ENCODE results near the gene KYAT1.
"Not testable (repeated sequence)": the region's sequence is repeated elsewhere in the genome, so short reads cannot be mapped to it uniquely, and the experiment has no call there.

KYAT1 gene

DNA sequence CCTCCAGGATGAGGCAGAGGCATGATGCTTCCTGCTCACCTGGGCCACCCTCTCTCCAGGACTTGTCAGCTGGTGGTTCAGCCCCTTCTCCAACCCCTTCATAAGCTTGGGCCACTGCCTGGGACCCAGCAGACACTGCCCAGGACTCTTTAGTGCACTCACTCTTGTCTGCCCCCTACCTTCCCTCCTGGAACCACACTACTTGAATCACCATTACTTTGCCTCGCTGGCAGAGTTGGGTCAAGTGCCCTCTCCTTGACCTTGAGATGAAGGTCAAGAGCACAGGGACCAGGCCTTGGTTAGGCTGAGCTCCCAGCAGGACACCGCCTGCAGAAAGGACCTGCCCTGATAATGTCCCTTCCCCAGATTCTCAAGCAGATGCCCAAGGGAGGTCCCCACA is 71.9 kb downstream of the KYAT1 start:
- no peak for DNase-seq

DNA sequence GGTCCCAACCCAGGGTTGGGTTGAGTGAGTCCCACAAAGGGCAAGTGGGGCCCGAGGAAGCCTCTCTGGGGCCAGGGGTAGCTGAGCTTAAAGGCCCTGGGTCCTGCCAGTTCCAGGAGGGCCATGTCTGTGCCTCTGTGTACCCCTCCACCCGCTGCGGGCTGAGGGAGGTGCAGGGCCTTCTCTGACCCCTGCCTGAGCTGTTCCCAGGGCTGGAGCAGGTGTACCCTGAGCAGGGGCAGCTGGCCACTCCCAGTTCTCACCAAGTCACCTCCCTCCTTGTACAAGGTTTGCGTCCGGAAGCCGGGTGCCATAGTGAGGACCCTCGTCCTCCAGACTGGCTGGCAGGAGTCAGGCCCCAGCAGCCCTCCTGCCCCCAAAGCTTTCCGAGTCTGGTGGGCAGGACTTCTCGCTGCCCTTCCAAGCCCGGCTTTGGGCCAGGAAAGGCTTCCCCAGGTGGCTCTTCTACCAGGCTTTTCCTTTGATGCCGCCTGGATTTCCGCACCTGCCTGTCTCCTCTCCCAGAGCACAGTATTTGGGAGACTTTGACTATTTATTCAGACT is 72.6 kb downstream of the KYAT1 start:
- no peak for DNase-seq

DNA sequence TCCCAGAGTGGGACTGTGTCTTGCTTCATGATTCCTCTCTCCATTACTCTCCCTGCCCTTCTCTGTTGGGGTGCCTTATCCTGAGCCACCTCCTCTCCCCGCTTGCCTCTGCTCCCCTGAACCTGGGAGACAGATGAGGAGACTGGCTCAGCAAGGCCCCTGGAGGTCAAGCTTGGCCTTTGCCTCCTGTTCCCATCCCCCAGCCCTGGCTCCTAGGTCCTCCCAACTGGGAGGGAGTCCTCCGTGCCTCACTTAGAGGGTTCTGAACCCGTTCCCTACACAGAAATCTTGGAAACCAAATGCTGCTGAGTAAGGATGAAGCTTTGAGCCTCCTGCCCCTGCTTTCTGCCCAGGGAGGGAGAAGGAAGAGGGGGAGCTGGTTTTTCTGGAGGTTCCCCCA is 73.2 kb downstream of the KYAT1 start:
- DNase-seq, result no peak

DNA sequence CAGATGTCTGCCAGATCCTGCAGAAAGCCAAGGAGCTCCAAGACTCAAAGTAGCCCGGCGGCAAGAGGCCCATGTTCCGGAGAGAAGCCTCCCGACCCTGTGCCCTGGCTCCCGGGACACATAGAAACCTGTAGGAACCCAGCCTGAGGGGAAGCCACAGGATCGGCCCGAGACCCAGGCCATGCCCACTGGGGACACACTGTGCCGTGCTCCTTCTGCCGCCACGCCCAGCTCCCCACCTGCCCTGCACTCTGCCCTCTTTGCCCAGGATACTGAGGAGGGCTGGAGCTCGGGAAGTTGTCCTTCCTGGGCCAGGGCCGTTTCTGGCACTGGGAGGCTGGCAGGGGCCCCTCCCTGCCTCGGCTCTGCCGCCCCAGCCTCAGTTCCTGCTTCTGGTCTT is 73.9 kb downstream of the KYAT1 start:
- no peak for DNase-seq

DNA sequence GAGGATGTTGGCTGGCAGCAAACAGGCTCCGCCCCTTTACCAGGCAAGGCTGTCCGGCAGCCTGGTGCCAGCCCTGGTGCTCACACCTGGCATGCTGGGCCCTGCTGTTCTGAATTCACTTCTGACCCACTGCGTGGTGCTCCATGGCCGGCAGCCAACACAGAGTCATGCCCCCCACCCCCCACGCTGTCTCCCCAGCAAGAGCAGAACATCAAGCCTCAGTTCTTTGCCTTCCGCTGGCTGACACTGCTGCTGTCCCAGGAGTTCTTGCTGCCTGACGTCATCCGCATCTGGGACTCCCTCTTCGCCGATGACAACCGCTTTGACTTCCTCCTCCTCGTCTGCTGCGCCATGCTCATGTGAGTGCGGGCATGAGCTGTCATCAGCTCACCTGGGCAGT is 76.1 kb downstream of the KYAT1 start:
- DNase-seq, result no peak

DNA sequence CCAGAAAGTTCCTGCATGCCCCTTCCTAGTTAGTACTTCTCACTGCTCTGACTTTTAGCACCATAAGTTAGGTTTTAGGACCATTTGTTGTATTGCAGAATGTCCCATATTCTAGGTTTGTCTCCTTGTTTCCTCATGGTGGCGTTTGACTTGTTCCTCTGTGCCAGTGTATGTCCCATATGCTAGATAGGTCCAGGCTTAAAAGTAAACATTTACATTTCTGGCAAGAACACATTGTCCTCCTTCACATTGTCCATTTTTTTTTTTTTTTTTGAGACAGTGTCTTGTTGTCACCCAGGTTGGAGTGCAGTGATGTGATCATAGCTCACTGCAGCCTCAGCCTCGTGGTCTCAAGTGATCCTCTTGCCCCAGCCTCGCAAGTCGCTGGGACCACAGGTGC is 79.3 kb downstream of the KYAT1 start:
- DNase-seq, result no peak

DNA sequence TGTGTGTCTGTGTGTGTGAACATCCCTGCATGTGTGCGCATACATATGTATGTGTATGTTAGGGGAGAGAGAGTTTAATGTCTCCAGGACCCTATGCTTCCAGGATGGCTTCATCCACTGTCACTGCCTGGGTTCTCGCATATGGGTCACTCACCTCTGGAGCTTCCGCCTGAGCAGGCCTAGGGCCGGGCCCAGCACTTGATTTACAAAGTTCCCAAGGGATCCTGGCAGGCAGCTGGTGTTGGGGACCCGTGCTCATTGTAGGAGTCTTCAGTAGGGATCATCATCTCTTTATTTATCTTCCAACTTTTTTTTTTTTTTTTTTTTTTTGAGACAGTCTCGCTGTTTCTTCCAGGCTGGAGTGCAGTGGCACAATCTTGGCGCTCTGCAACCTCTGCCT is 81.7 kb downstream of the KYAT1 start:
- no peak for DNase-seq

DNA sequence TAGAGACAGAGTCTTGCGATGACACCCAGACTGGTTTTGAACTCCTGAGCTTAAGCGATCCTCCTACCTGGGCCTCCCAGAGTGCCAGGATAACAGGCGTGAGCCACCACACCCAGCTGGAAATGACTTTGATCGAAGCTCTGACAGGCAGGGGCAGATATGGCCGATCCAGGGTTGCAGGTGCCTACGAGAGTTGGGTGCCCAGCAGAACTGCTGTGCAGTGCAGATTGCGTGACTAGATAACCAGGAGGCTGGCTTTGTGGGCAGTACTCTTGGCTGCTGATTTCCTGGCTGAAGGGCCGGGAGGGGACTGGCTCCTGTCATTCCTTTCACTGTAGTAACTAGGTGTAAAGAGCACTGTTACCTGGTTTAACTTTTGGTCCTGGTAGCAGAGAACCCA is 82.9 kb downstream of the KYAT1 start:
- DNase-seq, result no peak

DNA sequence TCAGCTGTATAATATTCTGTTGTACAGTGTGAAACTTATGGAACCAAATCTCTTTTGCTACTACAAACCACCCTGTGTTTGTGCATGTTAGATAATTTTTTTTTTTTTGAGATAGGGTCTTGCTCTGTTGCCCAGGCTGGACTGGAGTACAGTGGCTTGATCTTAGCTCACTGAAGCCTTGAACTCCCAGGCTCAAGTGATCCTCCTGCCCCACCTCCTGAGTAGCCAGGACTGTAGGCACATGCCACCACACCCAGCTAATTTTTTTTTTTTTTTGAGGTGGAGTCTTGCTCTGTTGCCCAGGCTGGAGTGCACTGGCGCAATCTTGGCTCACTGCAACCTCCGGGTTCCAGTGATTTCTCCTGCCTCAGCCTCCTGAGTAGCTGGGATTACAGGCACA is 86.8 kb downstream of the KYAT1 start:
- DNase-seq, result not testable (repeated sequence)

DNA sequence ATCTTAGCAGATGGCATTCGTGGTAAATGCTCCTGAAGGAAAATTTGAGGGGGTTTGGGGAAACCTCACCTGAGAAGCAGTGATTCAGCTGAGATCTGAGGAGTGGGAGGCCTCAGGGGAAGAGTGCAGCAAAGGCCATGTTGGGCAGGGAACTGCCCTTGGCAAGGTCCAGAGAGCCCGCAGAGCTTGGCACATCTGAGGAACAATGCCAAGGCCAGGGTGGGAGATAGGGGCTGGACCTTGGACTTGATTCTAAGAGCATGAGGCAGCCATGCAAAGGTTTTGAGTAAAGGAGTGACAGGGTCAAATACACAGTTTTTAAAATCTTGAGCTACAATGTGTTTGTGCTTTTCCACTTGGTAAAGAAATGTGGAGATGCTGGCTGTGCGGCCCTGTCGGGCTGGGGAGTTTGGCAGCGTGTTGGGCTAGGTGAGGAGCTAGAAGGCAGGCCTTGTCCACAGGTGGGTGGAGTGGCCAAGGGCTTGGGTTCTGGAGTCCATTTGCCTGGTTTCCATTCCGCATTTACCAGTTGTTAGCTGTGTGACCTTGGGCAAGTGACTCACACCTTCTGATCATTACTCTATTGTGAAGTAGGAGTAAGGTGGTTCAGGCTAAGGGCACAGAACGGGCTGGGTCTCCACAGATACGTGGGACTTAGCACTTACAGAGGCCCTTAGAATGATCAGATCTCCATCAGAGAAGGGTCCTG is 88.6 kb downstream of the KYAT1 start:
- DNase-seq, result no peak

DNA sequence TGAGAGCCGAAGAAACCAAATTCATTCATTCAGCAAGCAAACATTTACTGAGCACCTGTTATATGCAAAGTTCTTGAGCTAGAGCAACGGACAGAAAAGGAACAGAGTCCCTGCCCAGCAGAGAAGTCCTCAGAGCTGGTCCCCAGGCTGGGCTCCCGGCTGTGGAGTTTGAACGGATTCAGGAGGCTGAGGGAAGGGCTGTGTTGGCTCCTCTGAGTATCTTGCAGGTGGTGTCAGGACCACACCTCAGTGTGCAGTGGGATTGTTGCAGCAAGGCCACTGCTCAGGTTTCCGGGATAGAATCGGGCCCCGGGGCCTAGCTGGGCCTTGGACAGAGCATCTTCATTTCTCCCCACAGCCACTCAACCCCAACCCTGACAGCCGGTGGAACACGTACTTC is 89.6 kb downstream of the KYAT1 start:
- DNase-seq, result no peak

DNA sequence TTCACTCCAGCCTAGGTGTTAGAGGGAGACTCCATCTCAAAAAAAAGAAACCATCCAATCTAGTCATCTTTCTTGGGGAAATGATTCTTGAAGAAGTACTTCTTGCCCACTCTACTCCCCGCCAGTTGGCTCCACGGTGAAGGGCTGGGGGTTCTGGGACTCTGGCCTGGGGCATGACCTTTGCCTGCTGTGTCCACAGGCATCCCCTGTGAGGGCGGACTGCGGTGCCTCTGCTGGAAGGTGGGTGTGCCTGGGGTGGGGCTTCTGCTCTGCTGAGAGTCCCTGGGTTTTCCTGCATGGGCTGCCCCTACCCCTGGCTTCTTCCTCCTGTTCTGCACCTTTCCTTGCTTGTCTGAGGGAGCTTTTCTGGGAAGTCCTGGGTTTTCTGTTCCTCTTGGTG is 91.2 kb downstream of the KYAT1 start:
- no peak for DNase-seq

DNA sequence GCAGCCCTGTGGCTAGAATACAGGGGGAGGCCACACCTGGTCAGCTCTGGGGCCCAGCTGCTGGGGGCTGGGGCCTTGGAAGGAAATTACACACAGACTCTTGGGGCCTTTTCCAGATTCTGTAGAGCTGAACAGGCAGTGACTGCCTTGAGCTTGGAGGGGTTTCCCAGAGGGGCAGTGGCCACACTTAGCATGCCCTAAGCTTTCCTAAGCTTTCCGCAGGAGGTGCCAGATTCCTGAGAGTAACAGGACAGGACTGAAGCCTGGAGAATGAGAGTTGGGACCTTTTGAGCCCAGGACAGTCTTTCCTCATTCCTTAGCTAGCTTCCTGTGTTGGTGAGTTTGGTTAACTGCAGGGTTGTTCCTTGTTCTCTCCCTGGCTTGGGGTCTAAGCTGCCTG is 93.3 kb downstream of the KYAT1 start:
- no peak for DNase-seq

DNA sequence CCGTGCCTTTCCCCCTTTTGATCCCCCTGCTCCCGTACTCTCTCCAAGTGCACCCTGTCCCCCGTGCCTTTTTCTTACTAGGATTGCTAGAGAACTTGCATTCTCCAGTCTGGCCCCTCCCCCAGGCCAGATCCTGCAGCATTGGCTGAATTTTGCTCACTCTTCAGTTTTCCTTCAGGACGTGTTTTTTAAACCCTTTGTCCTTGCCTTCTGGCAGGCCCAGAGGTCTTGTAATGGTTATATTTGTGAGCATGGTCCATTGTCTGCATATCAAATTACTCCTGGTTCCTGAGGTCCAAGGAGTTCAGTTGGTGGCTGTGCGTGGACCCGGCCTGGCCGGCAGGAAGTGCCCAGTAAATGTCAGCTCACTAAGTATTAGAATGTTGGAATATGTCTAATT is 94.1 kb downstream of the KYAT1 start:
- DNase-seq, result no peak

DNA sequence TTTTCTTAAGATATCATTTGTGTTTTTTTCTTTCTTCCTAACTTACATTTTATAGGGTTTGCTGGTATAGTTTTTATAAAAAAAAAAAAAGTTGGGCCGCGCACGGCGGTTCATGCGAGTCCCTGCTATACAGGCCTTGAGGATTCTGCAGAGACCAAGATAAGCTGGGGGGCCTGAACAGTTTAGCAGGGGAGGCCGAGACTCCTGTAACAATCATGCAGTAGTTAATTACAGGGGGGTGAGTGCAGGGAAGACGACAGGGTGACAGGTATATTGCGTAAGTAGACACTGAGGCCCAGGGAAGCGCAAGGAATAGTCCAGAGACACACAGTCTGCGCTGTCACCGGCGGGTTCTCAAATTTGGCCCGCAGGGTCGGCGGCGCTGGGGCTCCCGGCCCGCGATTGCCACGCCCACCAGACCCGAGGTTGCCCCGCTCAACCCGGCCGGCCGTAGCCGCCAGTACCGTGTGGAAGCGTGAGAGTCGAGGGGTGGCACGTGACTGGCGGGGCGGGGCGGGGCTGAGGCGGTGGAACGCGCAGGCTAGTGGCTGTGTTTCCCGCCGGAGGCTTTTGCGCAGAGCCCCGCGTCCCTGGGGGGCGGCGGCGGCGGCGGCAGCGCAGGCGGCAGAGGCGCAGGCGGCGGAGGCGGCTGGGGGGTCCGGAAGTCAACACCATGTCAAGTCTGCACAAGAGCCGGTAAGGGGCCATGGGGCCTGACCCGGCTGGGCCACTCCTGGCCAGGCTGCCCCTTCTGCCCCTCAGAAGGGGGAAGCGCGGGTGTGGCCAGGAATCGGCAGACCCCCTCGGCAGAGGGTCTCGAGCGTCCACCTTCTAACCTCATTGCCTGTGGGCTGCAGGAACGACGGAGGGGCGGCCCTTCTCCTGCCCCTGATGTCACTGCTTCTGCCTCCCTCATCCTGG is 94.8 kb downstream of the KYAT1 start, which contains the start of gene TBC1D13:
Gene TBC1D13, plus strand, starts transcription at position 573 of the 921 bp plus-strand sequence. Its CDS starts 101 bp downstream, at position 674.
- DNase-seq, result peak; percentile 79

DNA sequence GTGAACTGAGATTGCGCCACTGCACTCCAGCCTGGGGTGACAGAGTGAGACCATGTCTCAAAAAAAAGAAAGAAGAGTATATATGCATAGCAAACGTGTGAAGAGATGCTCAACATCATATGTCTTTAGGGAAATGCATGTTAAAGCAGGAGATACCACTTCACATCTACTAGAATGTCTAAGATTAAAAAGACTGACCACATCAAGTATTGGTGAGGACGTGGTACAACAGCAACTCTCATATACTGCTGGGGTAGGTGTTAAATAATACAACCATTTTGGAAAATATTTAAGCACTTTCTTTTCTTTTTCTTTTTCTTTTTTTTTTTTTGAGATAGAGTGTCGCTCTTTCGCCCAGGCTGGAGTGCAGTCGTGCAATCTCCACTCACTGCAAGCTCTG is 96.3 kb downstream of the KYAT1 start:
- no peak for DNase-seq

Measured in NCI-H1048 (cell line).